Thoracic aorta (tissue), 2 donors: ENCODE measurements around the gene ACTN1. TPM values are rescaled to one million over a fixed set of nuclear protein-coding genes. Genes with fewer than 3 reads are reported as not detected.
A peak's percentile ranks its signal among the peaks of the same experiment; 100 is the strongest.

Experiments
- ATAC-seq: fragments of 150-250 bp; one replicate; pipeline ENCODE4 v1.8.0; 2017; ENCODE audit warnings: low read depth; ENCODE audit not compliant: insufficient number of reproducible peaks, low FRiP score
- DNase-seq: peaks from one replicate; pipeline ENCODE4 v3.0.0-alpha.2; 2020; ENCODE audit warnings: low spot score
- H3K27ac ChIP-seq, 2 donors: fragments of 200-600 bp; sonication (generic); 1 replicate in 1 of 2; 2 replicates in 1 of 2; pipeline ENCODE4 v1.5.1; 2016; ENCODE audit warnings: mild to moderate bottlenecking in 2 of 2, moderate library complexity in 2 of 2
- H3K27me3 ChIP-seq: fragments of 200-600 bp; sonication (generic); replicated peaks from 2 replicates; pipeline ENCODE4 v1.6.0; 2016; ENCODE audit warnings: mild to moderate bottlenecking; ENCODE audit not compliant: insufficient read depth
- H3K36me3 ChIP-seq: fragments of 200-600 bp; sonication (generic); one replicate; pipeline ENCODE4 v1.5.1; 2016
- H3K4me1 ChIP-seq, 2 donors: fragments of 200-600 bp; sonication (generic); 1 replicate in 1 of 2; 2 replicates in 1 of 2; pipeline versions ENCODE4 v1.5.1 to v1.6.0; 2016; ENCODE audit warnings: low read depth in 2 of 2, mild to moderate bottlenecking in 1 of 2; ENCODE audit not compliant: control insufficient read depth in 1 of 2
- H3K4me3 ChIP-seq: fragments of 200-600 bp; sonication (generic); 2 replicates; pipeline ENCODE4 v1.5.1; 2016; ENCODE audit warnings: mild to moderate bottlenecking
- H3K9me3 ChIP-seq: fragments of 200-600 bp; sonication (generic); 2 replicates; pipeline ENCODE4 v1.5.1; 2016
- total RNA-seq, 2 donors: library from RNA; depleted of rRNA; stranded (reverse); fragments of >200 nt; gene quantifications; one replicate each; pipeline versions ENCODE4 v1.1.0 to v1.2.3, GENCODE V29; 2016
- TF ChIP-seq, protein P1 (sequence below): fragments of 200-600 bp; sonication (generic); IDR thresholded peaks from one replicate; pipeline ENCODE4 v1.5.1; 2019; ENCODE audit warnings: antibody characterized with exemption

Gene ACTN1
- total RNA-seq, 2 donors from 2014 or later: 1,201 to 1,291 TPM

DNA sequence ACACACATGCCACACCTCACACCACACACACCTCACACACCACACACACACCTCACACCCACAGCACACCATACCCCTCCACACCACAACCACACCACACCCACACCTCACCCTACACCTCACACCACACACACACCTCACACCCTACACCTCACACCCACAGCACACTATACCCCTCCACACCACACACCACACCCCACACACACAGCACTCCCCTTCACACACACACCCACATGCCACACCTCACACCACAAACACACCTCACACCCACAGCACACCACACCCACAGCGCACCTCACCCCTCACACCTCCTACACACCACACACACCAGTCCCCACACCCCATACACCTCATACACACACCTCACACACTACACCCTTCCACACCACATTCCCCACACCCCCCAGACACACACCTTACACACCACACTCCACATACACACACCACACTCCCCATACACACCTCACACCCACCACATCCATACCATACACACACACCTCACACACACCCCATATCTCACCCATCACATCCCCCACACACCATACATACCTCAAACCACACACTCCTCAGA is 80.0 kb downstream of the ACTN1 start:
- ATAC-seq (no peak), DNase-seq (no peak)
- peak overlapping the region; percentile 62 to 67 for H3K27ac ChIP-seq
- no peak overlapping the region for H3K4me3 ChIP-seq
- peaks cover 52% of the 10 kb centered on the region for H3K36me3 ChIP-seq
- H3K27me3 ChIP-seq: no peaks in the 10 kb centered on the region
- TF ChIP-seq, protein P1, sequence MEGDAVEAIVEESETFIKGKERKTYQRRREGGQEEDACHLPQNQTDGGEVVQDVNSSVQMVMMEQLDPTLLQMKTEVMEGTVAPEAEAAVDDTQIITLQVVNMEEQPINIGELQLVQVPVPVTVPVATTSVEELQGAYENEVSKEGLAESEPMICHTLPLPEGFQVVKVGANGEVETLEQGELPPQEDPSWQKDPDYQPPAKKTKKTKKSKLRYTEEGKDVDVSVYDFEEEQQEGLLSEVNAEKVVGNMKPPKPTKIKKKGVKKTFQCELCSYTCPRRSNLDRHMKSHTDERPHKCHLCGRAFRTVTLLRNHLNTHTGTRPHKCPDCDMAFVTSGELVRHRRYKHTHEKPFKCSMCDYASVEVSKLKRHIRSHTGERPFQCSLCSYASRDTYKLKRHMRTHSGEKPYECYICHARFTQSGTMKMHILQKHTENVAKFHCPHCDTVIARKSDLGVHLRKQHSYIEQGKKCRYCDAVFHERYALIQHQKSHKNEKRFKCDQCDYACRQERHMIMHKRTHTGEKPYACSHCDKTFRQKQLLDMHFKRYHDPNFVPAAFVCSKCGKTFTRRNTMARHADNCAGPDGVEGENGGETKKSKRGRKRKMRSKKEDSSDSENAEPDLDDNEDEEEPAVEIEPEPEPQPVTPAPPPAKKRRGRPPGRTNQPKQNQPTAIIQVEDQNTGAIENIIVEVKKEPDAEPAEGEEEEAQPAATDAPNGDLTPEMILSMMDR: no peak
- H3K4me1 ChIP-seq: peaks cover 7 to 95% of the 10 kb centered on the region in 2 donors
- H3K9me3 ChIP-seq: no peaks in the 10 kb centered on the region

DNA sequence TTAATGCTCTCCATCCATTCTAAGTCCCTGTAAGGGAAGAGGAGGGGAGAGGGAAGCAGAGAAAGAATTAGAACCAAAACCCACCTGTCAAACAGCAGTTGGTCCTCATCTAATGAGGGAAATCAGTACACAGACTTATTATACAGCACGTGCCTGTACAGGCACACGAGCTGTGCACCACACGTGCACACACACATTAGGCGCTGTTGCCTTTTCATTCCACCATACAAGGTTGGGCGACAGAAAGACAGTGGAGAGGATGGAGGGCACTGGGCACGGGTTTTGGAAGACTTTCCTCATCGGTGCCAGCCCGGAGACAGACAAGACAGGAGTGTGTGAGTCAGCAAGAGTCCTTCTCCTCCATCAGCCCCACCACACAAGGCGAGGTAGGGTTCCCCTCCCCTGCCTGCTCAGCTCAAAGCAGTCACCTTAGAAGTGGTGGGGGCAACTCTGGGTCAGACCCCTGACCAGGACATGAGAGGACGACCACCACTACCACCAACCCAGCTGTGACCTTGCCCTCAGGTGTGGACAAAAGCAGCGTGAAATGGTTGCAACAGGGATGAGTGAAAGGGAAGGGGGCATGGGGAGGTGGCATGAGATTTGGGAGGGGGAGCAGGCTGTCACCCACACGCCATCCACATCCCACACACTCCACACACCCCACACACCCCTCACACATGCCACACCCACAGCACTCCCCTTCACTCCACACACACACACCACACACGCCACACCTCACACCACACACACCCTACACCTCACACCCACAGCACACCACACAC is 80.7 kb downstream of the ACTN1 start:
- TF ChIP-seq, protein P1: no peak
- Histone ChIP-seq H3K36me3 (peaks cover 51% of the 10 kb centered on the region), H3K4me1 (peaks cover 7 to 95% of the 10 kb centered on the region in 2 donors), H3K9me3 (no peaks in the 10 kb centered on the region), H3K27me3 (no peaks in the 10 kb centered on the region), H3K4me3 (no peak overlapping the region), H3K27ac (peak overlapping the region; percentile 67 to 80)
- DNase-seq (no peak), ATAC-seq (no peak)

DNA sequence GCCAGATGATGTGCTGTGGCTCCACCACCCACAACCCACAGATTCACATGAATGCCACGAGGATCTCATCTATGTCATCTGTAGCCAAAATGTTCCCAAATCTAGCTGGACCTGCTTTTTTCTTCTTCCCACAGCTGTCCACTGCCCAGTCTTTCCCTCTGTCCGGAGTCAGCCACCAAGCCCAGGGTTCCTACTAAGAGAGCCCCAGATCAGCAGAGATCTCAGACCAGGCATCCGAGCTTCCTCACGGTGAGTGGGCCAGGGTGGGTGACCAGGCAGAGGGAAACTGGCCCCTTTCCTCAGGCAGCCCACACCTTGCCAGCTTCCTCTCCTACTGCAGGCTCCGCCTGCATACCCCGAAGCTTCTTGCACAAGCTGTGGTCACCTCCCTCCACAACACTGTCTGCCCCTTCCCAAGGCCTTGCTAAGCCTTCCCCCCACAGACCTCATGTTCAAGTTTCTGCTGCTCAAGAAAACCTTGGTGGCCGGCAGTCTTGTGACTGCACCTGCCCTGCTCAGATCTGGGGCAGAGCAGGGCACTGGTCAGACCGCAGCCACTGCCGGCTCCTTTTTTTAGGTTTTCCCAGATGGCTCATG is 81.4 kb downstream of the ACTN1 start:
- Histone ChIP-seq H3K27ac (peak overlapping the region; percentile 67 to 80), H3K4me1 (peaks cover 7 to 97% of the 10 kb centered on the region in 2 donors), H3K9me3 (no peaks in the 10 kb centered on the region), H3K27me3 (no peaks in the 10 kb centered on the region), H3K36me3 (peaks cover 51% of the 10 kb centered on the region), H3K4me3 (no peak overlapping the region)
- ATAC-seq (no peak), DNase-seq (no peak)
- TF ChIP-seq, protein P1: no peak

DNA sequence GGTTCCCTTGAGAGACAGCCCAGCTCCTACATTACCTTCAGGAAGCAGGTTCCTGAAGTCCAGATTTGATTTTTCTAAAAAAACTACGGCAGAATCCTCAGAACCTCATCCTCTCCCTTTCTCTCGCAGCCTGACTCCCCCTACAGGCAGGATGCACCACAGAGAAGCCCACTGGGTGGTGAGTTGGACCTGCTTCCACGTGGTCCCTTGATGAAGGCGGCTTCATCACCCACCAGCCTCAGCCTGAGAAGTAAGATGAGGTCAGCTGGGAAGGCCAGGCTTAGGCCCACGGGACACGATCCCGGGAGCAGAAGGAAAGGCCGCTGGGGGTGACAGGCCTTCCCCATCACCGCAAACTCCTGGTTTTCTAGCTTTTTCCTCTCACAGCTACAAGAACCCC is 83.0 kb downstream of the ACTN1 start:
- H3K4me1 ChIP-seq: peaks cover 7 to 92% of the 10 kb centered on the region in 2 donors
- H3K9me3 ChIP-seq: no peaks in the 10 kb centered on the region
- peaks cover 48% of the 10 kb centered on the region for H3K36me3 ChIP-seq
- TF ChIP-seq, protein P1: peak; percentile 15
- peak overlapping the region; percentile 67 to 80 for H3K27ac ChIP-seq
- no peak for ATAC-seq
- no peak overlapping the region for H3K4me3 ChIP-seq
- DNase-seq: no peak
- H3K27me3 ChIP-seq: no peaks in the 10 kb centered on the region
